GM12878 (cell line): ENCODE results near the gene SORT1. TPM values are rescaled to one million over a fixed set of nuclear protein-coding genes. Genes with fewer than 3 reads are reported as not detected.

Experiments
- ATAC-seq: fragments of 200-7000 bp; cut with Tn5 transposase; 3 replicates; pipeline ENCODE4 v1.9.1; 2020; ENCODE audit warnings: mild to moderate bottlenecking, moderate library complexity
- Bru-seq: library from RNA; stranded (reverse); fragments of 400-500 nt; gene quantifications from one replicate; lab custom pipeline; 2021; lab: Mats Ljungman, UMichigan
- BruChase-seq, 2 experiments: library from RNA; stranded (reverse); fragments of 400-500 nt; gene quantifications; one replicate each; lab custom pipeline; 2021; lab: Mats Ljungman, UMichigan
- BruUV-seq: library from RNA; stranded (reverse); fragments of 400-500 nt; replicated peaks from 2 replicates; lab custom pipeline; 2021; lab: Mats Ljungman, UMichigan
- CTCF ChIA-PET: fragments of 300-600 bp; sonication (Branson Sonifier 250); formaldehyde crosslinking; extraction: SDS; loops from one replicate; lab custom pipeline; 2021; ENCODE audit warnings: inconsistent platforms; lab: Yijun Ruan, JAX
- POLR2A ChIA-PET: fragments of 350-600 bp; formaldehyde crosslinking; extraction: SDS; loops from one replicate; lab custom pipeline; 2021; ENCODE audit warnings: inconsistent platforms; lab: Charles Lee
- RAD21 ChIA-PET: fragments of 300-600 bp; sonication (Branson Sonifier 250); formaldehyde crosslinking; loops from one replicate; lab custom pipeline; 2023; ENCODE audit warnings: antibody characterized with exemption; ENCODE audit not compliant: unreplicated experiment; lab: Charles Lee
- SMC1A ChIA-PET: fragments of 300-600 bp; sonication (Branson Sonifier 250); formaldehyde crosslinking; loops from one replicate; lab custom pipeline; 2023; ENCODE audit not compliant: unreplicated experiment, uncharacterized antibody; lab: Charles Lee
- DNase-seq: peaks from one replicate; pipeline ENCODE4 v3.0.0-alpha.2; 2011; ENCODE audit warnings: low read depth, low spot score
- FAIRE-seq: peaks from 3 replicates; lab custom pipeline; 2011; peaks lifted over from hg19 to GRCh38; lab: Jason Lieb, UNC
- H2AFZ ChIP-seq: 2 replicates; pipeline ENCODE4 v1.6.0; 2011; ENCODE audit warnings: low read depth, low read length, control low read depth; ENCODE audit not compliant: control insufficient read depth
- H3K27ac ChIP-seq: 2 replicates; pipeline ENCODE4 v1.5.1; 2011; ENCODE audit warnings: control low read depth; ENCODE audit not compliant: control insufficient read depth, insufficient read depth
- H3K27me3 ChIP-seq, 2 experiments: replicated peaks in 1 of 2; 2 replicates each; pipeline versions ENCODE4 v1.6.0 to v1.6.1; 2011; ENCODE audit warnings: low read length in 1 of 2; ENCODE audit not compliant: control insufficient read depth in 2 of 2, insufficient read depth in 2 of 2
- H3K36me3 ChIP-seq, 2 experiments: 2 replicates each; pipeline ENCODE4 v1.5.1; 2011; ENCODE audit warnings: low read length in 1 of 2; ENCODE audit not compliant: control insufficient read depth in 2 of 2, insufficient read depth in 2 of 2
- H3K4me1 ChIP-seq: 2 replicates; pipeline ENCODE4 v1.6.1; 2011; ENCODE audit warnings: mild to moderate bottlenecking, low read length, moderate library complexity, mixed read lengths; ENCODE audit not compliant: control insufficient read depth, insufficient read depth
- H3K4me2 ChIP-seq: 2 replicates; pipeline ENCODE4 v1.6.0; 2011; ENCODE audit warnings: control low read depth; ENCODE audit not compliant: control insufficient read depth, insufficient read depth
- H3K4me3 ChIP-seq: fragments of 200-600 bp; sonication (generic); 2 replicates; pipeline ENCODE4 v1.5.1; 2016
- H3K79me2 ChIP-seq: 2 replicates; pipeline ENCODE4 v1.6.0; 2011; ENCODE audit warnings: low read length; ENCODE audit not compliant: control insufficient read depth, insufficient read depth
- H3K9ac ChIP-seq: 2 replicates; pipeline ENCODE4 v1.8.0; 2011; ENCODE audit warnings: low read length, control low read depth, mixed read lengths; ENCODE audit not compliant: control insufficient read depth, insufficient read depth
- H3K9me3 ChIP-seq: replicated peaks from 3 replicates; pipeline ENCODE4 v1.5.1; 2011; ENCODE audit warnings: mild to moderate bottlenecking, low read length; ENCODE audit not compliant: control insufficient read depth, insufficient read depth
- H4K20me1 ChIP-seq: 2 replicates; pipeline ENCODE4 v1.6.0; 2011; ENCODE audit not compliant: control insufficient read depth, insufficient read depth
- CBFB ChIP-seq: IDR thresholded peaks from 2 replicates; pipeline ENCODE4 v1.6.1; 2016; ENCODE audit warnings: antibody characterized with exemption, low read depth
- CREB1 ChIP-seq: IDR thresholded peaks from 2 replicates; pipeline ENCODE4 v1.6.1; 2012; ENCODE audit warnings: low read depth, mild to moderate bottlenecking, inconsistent platforms
- DPF2 ChIP-seq: fragments of 450-650 bp; IDR thresholded peaks from 2 replicates; pipeline ENCODE4 v1.6.1; 2017; ENCODE audit warnings: mild to moderate bottlenecking
- EGR1 ChIP-seq, 2 experiments: IDR thresholded peaks; 1 replicate in 1 of 2; 2 replicates in 1 of 2; pipeline ENCODE4 v1.6.1; 2011 to 2012; ENCODE audit warnings: low read depth in 2 of 2, low read length in 2 of 2, borderline replicate concordance in 1 of 2, mild to moderate bottlenecking in 1 of 2, moderate library complexity in 1 of 2
- GATAD2B ChIP-seq: fragments of 450-650 bp; conservative IDR thresholded peaks from 2 replicates; pipeline ENCODE4 v1.6.1; 2017; ENCODE audit warnings: low read depth, mild to moderate bottlenecking, moderate library complexity
- HDAC6 ChIP-seq: fragments of 200-600 bp; sonication (generic); IDR thresholded peaks from one replicate; pipeline ENCODE4 v1.8.0; 2017; ENCODE audit warnings: antibody characterized with exemption; ENCODE audit not compliant: unreplicated experiment
- LARP7 ChIP-seq: fragments of 450-650 bp; IDR thresholded peaks from 2 replicates; pipeline ENCODE4 v1.6.1; 2017; ENCODE audit warnings: mild to moderate bottlenecking
- NR2F1 ChIP-seq: fragments of 450-650 bp; conservative IDR thresholded peaks from 2 replicates; pipeline ENCODE4 v1.6.1; 2017; ENCODE audit warnings: mild to moderate bottlenecking
- POLR2A ChIP-seq: IDR thresholded peaks from 2 replicates; pipeline ENCODE4 v1.6.1; 2011; ENCODE audit warnings: low read depth, mild to moderate bottlenecking, low read length
- RBBP5 ChIP-seq: fragments of 200-600 bp; sonication (generic); conservative IDR thresholded peaks from 2 replicates; pipeline ENCODE4 v1.6.1; 2016
- WGBS: methylation state at CpG from one replicate; pipeline ENCODE4 v1.1.6; 2016; ENCODE audit warnings: low lambda C conversion rate; ENCODE audit not compliant: insufficient replicate concordance, insufficient coverage; ENCODE audit errors: missing lambda C conversion rate; 5-methylcytosine and 5-hydroxymethylcytosine counted together
- in situ Hi-C: fragments of 300-500 bp; cut with MboI; formaldehyde crosslinking; loops from 9 replicates; pipeline ENCODE4 v1.14.3; 2018; ENCODE audit warnings: mixed read lengths
- intact Hi-C: fragments of 100-400 bp; cut with micrococcal nuclease; formaldehyde crosslinking; loops from one replicate; pipeline ENCODE4 v1.14.2; 2022; ENCODE audit not compliant: unreplicated experiment
- long read RNA-seq, 2 experiments: library from polyadenylated mRNA; unstranded; transcript quantifications; one replicate each; pipeline ENCODE4 v2.0.0, GENCODE V29; 2019 to 2020
- polyA minus RNA-seq, 3 experiments: library from RNA; depleted of rRNA, polyadenylated mRNA; stranded (reverse); fragments of >200 nt; gene quantifications; 2 replicates each; pipeline ENCODE4 v1.2.3, GENCODE V29; 2011
- polyA plus RNA-seq, 11 experiments: library from polyadenylated mRNA; depleted of rRNA in 4 of 11; unstranded in 6 of 11; stranded (reverse) in 5 of 11; fragments of >200 nt; fragmentation: Nextera tagmentation in 4 of 11; fragmentation: Illumina TruSeq in 1 of 11; extraction: Ambion mirVana in 4 of 11; extraction: Trizol in 1 of 11; gene quantifications; 1 replicate in 1 of 11; 2 replicates in 10 of 11; pipeline versions ENCODE4 v1.2.1 to v1.2.3, GENCODE V29; 2011 to 2016; ENCODE audit warnings: inconsistent platforms in 2 of 11, missing spikeins in 2 of 11, low read depth in 1 of 11
- total RNA-seq, 4 experiments: library from RNA; depleted of rRNA in 3 of 4; stranded (reverse); fragments of >200 nt in 3 of 4; fragmentation: Illumina TruSeq in 1 of 4; extraction: Trizol in 1 of 4; gene quantifications; 2 replicates each; pipeline versions ENCODE4 v1.2.1 to v1.2.3, GENCODE V29; 2013 to 2021
- TF ChIP-seq, protein P1 (sequence below): fragments of 450-650 bp; conservative IDR thresholded peaks from 2 replicates; pipeline ENCODE4 v1.6.1; 2017; ENCODE audit warnings: mild to moderate bottlenecking, moderate library complexity
- TF ChIP-seq, protein P2 (sequence below): fragments of 450-650 bp; IDR thresholded peaks from 2 replicates; pipeline ENCODE4 v1.6.1; 2016; ENCODE audit warnings: mild to moderate bottlenecking
- TF ChIP-seq, protein P3 (sequence below): IDR thresholded peaks from 2 replicates; pipeline ENCODE4 v1.6.1; 2011; ENCODE audit warnings: mild to moderate bottlenecking, low read depth, low read length, moderate library complexity; ENCODE audit not compliant: insufficient replicate concordance
- TF ChIP-seq, protein P4 (sequence below): IDR thresholded peaks from 2 replicates; pipeline ENCODE4 v1.6.1; 2012; ENCODE audit warnings: low read depth, low read length, improper control_type of control experiment

The SORT1 gene
- total RNA-seq (2013; cell fraction: nucleolus; rRNA removed): 2.6 and 2.9 TPM in 2 replicates
- total RNA-seq (2014; rRNA removed) (0.27 and 0.28 TPM in 2 replicates), total RNA-seq (2014; rRNA removed; fragmentation: Illumina TruSeq; extraction: Trizol) (0.18 and 0.23 TPM in 2 replicates), total RNA-seq (2021) (1.2 and 1.4 TPM in 2 replicates), polyA plus RNA-seq (2011; rRNA removed) (0.33 and 0.62 TPM in 2 replicates), polyA plus RNA-seq (2014; fragmentation: Illumina TruSeq; extraction: Trizol) (0.16 and 0.59 TPM in 2 replicates), polyA plus RNA-seq (2014; fragmentation: Nextera tagmentation; extraction: Ambion mirVana) (under 1 TPM; 0.06 to 0.16 TPM), polyA plus RNA-seq (2014; rRNA removed) (0.39 and 0.42 TPM in 2 replicates), polyA plus RNA-seq (2016; fragmentation: Nextera tagmentation; extraction: Ambion mirVana) (1 to 10 TPM in 1 of 2 experiments, not detected in 1; 1.9 TPM), polyA minus RNA-seq (2011; rRNA and poly(A)+ RNA removed) (1.4 and 1.6 TPM in 2 replicates), Bru-seq, nascent RNA (percentile 37 among the genes with signal in this experiment), BruChase-seq, experiment 1, labeled RNA remaining after a 6-hour chase (percentile 45 among the genes with signal in this experiment), BruChase-seq, experiment 2, labeled RNA remaining after a 2-hour chase (percentile 44 among the genes with signal in this experiment)
- 0.77 TPM for polyA plus RNA-seq (2011; ENCODE audit: low read depth)
- polyA plus RNA-seq (2011; cell fraction: cytosol; rRNA removed): 0.30 and 0.33 TPM in 2 replicates
- 0.25 and 0.53 TPM in 2 replicates for polyA plus RNA-seq (2011; cell fraction: nucleus; rRNA removed)
- 1.2 TPM in 2 replicates for polyA plus RNA-seq (2012)
- polyA minus RNA-seq (2011; cell fraction: cytosol; rRNA and poly(A)+ RNA removed): 1.1 and 2.6 TPM in 2 replicates
- polyA minus RNA-seq (2011; cell fraction: nucleus; rRNA and poly(A)+ RNA removed): 0.36 and 2.6 TPM in 2 replicates
- long read RNA-seq, experiment 1, full-length matches to known transcripts: 1 of 6 reads
- long read RNA-seq, experiment 1, partial matches to known transcripts: 1 of 6 reads
- long read RNA-seq, experiment 1, other reads (novel, unspliced or antisense): 4 of 6 reads
- long read RNA-seq, experiment 2, partial matches to known transcripts: 0 of 2 reads
- long read RNA-seq, experiment 2, other reads (novel, unspliced or antisense): 2 of 2 reads

DNA sequence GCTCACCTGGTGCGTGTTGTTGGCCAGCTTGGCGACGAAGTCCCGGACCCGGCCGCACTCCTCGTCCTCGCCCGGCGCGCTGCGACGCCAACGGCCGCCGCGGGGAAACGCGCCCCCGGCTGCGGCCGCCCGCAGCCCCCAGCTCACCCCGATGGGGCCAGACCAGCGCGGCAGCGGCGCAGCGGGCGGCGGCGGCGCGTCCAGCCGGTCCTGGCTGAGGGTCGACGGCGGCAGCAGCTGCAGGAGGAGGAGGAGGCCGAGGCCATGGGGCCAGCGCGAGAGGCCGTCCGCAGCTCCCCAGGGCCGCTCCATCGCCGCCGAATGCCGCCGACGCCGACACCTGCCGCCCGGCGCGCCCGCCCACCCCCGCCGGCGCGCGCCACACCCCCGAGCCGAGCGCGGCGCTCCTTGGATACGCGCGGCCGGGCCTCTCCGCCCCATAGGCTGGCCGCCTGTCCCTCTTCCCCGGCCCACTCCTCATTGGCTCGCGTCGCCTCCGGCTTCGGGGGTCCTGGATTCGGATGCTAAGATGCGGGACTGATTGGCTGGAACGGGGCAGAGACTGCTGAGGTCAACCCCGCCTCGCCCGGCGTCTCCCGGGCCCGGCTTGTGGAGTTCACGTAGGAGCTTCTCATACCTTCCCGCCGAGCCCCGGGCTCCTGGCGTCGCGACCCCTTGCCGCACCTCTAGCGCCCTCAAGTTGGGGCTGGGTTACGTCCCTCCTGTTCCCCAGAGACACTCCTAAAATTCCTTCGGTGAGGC, at the start of gene SORT1:
TSS of gene SORT1 (minus strand) at position 338 of the 762 bp plus-strand sequence. CDS start at position 312, 26 bp downstream.
- no peak for FAIRE-seq
- no TSS peak for BruUV-seq
- TF ChIP-seq HDAC6: peak; percentile 73
- TF ChIP-seq NR2F1: 0 out of 2 replicates have a peak, but pooled peaks have one; percentile 23
- TF ChIP-seq, protein P1, sequence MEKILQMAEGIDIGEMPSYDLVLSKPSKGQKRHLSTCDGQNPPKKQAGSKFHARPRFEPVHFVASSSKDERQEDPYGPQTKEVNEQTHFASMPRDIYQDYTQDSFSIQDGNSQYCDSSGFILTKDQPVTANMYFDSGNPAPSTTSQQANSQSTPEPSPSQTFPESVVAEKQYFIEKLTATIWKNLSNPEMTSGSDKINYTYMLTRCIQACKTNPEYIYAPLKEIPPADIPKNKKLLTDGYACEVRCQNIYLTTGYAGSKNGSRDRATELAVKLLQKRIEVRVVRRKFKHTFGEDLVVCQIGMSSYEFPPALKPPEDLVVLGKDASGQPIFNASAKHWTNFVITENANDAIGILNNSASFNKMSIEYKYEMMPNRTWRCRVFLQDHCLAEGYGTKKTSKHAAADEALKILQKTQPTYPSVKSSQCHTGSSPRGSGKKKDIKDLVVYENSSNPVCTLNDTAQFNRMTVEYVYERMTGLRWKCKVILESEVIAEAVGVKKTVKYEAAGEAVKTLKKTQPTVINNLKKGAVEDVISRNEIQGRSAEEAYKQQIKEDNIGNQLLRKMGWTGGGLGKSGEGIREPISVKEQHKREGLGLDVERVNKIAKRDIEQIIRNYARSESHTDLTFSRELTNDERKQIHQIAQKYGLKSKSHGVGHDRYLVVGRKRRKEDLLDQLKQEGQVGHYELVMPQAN: peak; percentile 56; the same call in 1 of the 2 replicates
- peak; percentile 81 for TF ChIP-seq DPF2
- TF ChIP-seq, protein P2, sequence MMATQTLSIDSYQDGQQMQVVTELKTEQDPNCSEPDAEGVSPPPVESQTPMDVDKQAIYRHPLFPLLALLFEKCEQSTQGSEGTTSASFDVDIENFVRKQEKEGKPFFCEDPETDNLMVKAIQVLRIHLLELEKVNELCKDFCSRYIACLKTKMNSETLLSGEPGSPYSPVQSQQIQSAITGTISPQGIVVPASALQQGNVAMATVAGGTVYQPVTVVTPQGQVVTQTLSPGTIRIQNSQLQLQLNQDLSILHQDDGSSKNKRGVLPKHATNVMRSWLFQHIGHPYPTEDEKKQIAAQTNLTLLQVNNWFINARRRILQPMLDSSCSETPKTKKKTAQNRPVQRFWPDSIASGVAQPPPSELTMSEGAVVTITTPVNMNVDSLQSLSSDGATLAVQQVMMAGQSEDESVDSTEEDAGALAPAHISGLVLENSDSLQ: peak; percentile 97
- 0 out of 2 replicates have a peak, but pooled peaks have one; percentile 62 for TF ChIP-seq LARP7
- TF ChIP-seq, protein P3, sequence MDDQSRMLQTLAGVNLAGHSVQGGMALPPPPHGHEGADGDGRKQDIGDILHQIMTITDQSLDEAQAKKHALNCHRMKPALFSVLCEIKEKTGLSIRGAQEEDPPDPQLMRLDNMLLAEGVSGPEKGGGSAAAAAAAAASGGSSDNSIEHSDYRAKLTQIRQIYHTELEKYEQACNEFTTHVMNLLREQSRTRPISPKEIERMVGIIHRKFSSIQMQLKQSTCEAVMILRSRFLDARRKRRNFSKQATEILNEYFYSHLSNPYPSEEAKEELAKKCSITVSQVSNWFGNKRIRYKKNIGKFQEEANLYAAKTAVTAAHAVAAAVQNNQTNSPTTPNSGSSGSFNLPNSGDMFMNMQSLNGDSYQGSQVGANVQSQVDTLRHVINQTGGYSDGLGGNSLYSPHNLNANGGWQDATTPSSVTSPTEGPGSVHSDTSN: peak; percentile 96
- 0 out of 2 replicates have a peak, but pooled peaks have one; percentile 42 for TF ChIP-seq CREB1
- TF ChIP-seq POLR2A: peak; percentile 39; the same call in 1 of the 2 replicates
- TF ChIP-seq, protein P4, sequence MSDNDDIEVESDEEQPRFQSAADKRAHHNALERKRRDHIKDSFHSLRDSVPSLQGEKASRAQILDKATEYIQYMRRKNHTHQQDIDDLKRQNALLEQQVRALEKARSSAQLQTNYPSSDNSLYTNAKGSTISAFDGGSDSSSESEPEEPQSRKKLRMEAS: no peak
- TF ChIP-seq RBBP5: no peak
- peak in 1 of 2 experiments; percentile 47; a peak in 1 of 3 replicates for TF ChIP-seq EGR1 (IDR thresholded peaks at IDR 0.05; ENCODE audit: borderline replicate concordance in 1 of 2, low read depth in 2 of 2, low read length in 2 of 2)
- TF ChIP-seq GATAD2B: peak; percentile 63; the same call in 1 of the 2 replicates
- no peak for TF ChIP-seq CBFB

More for the DNA sequence above, at the start of gene SORT1:
- in situ Hi-C loops: no loop called here
- ChIA-PET POLR2A (no interaction called here), SMC1A (interaction anchor here (1.1 to 6.6 kb wide), 13 partner anchors 9 to 134 kb away, joined by 3 to 113 read pairs (median 6); partner anchors contain the start of genes MYBPHL and PSRC1), RAD21 (interaction anchor here (1.4 to 6.0 kb wide), 11 partner anchors 10 to 199 kb away, joined by 3 to 87 read pairs (median 7); partner anchors contain the start of genes PSMA5 and PSRC1), CTCF (interaction anchor here (1.1 to 8.0 kb wide), 18 partner anchors 7 to 196 kb away, joined by 3 to 241 read pairs (median 8); partner anchors contain the start of genes CYB561D1 and PSRC1)
- no peaks in the 10 kb centered on the region for H3K9me3 ChIP-seq
- no peak for DNase-seq
- no peaks in the 10 kb centered on the region for H4K20me1 ChIP-seq
- intact Hi-C loops: loop anchor here (2.0 to 10.0 kb wide), 2 partner anchors 135 to 283 kb away; partner anchors contain the start of gene ELAPOR1
- H3K4me1 ChIP-seq: peaks cover 3% of the 10 kb centered on the region
- peaks cover 1 to 4% of the 10 kb centered on the region in 2 experiments; a peak in 3 of 4 replicates for H3K27me3 ChIP-seq
- peak within 1 kb of the TSS; percentile 76 for H3K4me2 ChIP-seq
- peak; percentile 96 for ATAC-seq
- peak within 1 kb of the TSS; percentile 55 for H3K4me3 ChIP-seq
- H3K27ac ChIP-seq: no peak within 1 kb of the TSS
- H3K36me3 ChIP-seq: peaks cover 2 to 9% of the 10 kb centered on the region in 2 experiments
- H3K9ac ChIP-seq: peak within 1 kb of the TSS; percentile 52; the same call in 1 of the 2 replicates
- no peaks in the 10 kb centered on the region for H3K79me2 ChIP-seq
- H2AFZ ChIP-seq: peak within 1 kb of the TSS; percentile 35
- 3% methylated on average over 66 of the region's 98 CpGs for WGBS
